ENCODE results near the gene GPATCH2. TPM values are rescaled to one million over a fixed set of nuclear protein-coding genes. Genes with fewer than 3 reads are reported as not detected.

Gene GPATCH2
- total RNA-seq, 2 experiments from 2014 or later = 9.2 to 9.5 TPM

DNA sequence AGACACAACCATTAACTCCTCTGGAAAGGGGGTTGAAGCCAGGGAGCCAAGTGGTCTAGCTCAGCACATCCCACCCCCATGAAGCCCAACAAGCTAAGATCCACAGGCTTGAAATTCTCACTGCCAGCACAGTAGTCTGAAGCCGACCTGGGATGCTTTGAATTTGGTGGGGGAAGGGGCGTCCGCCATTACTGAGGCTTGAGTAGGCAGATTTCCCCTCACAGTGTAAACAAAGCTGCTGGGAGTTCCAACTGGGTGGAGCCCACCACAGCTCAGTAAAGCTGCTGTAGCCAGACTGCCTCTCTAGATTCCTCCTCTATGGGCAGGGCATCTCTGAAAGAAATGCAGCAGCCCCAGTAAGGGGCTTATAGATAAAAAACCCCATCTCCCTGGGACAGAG, 193.5 kb downstream of the GPATCH2 start:
- POLR2A ChIA-PET = no interaction called here
- CTCF ChIA-PET = no interaction called here
- H3K9me3 Mint-ChIP-seq = peaks cover 8% of the 10 kb centered on the region
- no peak for DNase-seq
- no peak overlapping the region for H3K4me3 Mint-ChIP-seq
- H3K36me3 Mint-ChIP-seq (ENCODE audit: low read depth) = peaks cover 6% of the 10 kb centered on the region
- H3K4me1 Mint-ChIP-seq = no peaks in the 10 kb centered on the region
- H3K27ac Mint-ChIP-seq = no peak overlapping the region
- H3K27me3 Mint-ChIP-seq = no peaks in the 10 kb centered on the region

DNA sequence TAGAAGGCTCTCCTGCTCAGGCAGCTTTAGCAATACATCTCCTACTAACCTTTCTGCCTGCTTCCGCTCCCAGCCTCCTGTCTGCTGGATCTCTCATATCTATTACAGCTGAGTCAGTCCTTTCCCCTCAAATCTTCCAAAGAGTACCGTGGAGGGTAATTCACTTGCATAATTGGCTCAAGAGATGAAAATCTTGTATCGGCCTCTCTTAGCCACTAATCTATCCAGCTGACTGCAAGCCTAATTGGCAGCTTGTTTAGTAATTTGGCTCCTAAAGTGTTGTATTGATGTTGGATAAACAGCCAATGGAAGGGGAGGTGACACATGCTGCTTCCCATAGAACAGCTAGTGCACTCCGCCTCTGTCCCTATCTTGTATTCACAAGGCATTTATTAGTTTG, 195.7 kb downstream of the GPATCH2 start:
- Mint-ChIP-seq H3K27me3 (no peaks in the 10 kb centered on the region), H3K27ac (no peak overlapping the region), H3K36me3 (ENCODE audit: low read depth) (peaks cover 6% of the 10 kb centered on the region), H3K9me3 (peaks cover 8% of the 10 kb centered on the region), H3K4me1 (no peaks in the 10 kb centered on the region), H3K4me3 (no peak overlapping the region)
- ChIA-PET CTCF (no interaction called here), POLR2A (no interaction called here)
- DNase-seq = no peak

DNA sequence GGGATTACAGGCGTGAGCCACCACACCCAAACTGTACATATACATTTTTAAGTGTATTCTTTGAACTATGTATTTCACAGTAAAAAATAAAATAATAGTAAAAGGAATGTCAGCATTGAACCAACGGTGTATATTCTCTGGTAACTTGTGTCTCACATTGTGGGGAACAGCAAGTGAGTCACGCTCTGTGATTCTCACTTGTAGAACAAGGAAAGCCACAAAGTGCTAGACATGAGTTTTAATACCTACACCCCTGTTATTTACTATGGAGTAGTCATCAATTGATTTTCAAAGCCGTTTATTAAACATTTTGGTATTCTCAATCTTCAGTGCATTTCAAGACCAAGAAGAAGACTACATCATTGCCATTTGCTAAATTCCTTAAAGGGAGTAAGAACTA, 197.2 kb downstream of the GPATCH2 start:
- ChIA-PET CTCF (no interaction called here), POLR2A (no interaction called here)
- peaks cover 5% of the 10 kb centered on the region for H3K9me3 Mint-ChIP-seq
- no peaks in the 10 kb centered on the region for H3K27me3 Mint-ChIP-seq
- H3K4me3 Mint-ChIP-seq = no peak overlapping the region
- peaks cover 6% of the 10 kb centered on the region for H3K36me3 Mint-ChIP-seq (ENCODE audit: low read depth)
- no peak overlapping the region for H3K27ac Mint-ChIP-seq
- H3K4me1 Mint-ChIP-seq = no peaks in the 10 kb centered on the region
- DNase-seq = no peak

DNA sequence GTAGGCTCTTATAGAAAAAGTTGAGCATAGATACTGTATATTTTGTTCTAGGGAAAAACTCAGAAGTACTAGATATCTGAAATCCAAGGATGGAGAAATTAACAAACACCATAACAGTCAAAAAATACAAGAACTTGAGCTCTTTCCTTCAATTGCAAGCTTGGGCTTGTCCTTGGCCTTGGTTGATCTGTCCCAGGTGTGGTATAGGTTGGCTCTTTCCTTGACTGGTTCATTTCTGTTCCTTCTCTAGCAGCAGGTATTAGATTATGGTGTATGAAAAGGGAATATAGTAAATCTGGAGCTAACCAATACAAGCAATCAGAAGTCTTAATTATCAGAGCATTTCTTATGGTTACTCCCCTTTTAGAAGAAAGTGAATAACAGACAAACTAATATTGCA, 198.6 kb downstream of the GPATCH2 start:
- ChIA-PET POLR2A (no interaction called here), CTCF (no interaction called here)
- H3K27me3 Mint-ChIP-seq = no peaks in the 10 kb centered on the region
- H3K9me3 Mint-ChIP-seq = peaks cover 2% of the 10 kb centered on the region
- H3K4me3 Mint-ChIP-seq = no peak overlapping the region
- peak overlapping the region; percentile 38 for H3K27ac Mint-ChIP-seq
- no peak for DNase-seq
- H3K4me1 Mint-ChIP-seq = no peaks in the 10 kb centered on the region
- peaks cover 1% of the 10 kb centered on the region for H3K36me3 Mint-ChIP-seq (ENCODE audit: low read depth)

DNA sequence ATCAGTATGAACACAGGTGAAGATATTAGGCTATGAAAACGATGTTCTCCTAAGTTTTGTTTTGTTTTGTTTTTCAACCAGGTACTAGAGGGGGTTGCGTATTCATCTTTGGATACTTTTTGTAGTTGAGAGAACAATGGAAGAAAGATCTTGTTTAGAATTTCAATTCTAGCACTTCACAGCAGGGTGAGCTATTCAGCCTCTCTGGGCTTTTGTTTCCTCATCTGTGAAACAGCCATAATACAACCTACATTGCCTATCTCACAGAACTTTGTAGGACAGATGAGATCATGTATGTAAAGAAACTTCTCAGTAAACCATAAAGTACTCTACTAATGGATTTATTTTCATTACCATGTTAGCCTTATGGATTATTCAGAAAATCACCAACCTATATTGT, 199.5 kb downstream of the GPATCH2 start:
- ChIA-PET CTCF (no interaction called here), POLR2A (no interaction called here)
- no peak overlapping the region for H3K27ac Mint-ChIP-seq

DNA sequence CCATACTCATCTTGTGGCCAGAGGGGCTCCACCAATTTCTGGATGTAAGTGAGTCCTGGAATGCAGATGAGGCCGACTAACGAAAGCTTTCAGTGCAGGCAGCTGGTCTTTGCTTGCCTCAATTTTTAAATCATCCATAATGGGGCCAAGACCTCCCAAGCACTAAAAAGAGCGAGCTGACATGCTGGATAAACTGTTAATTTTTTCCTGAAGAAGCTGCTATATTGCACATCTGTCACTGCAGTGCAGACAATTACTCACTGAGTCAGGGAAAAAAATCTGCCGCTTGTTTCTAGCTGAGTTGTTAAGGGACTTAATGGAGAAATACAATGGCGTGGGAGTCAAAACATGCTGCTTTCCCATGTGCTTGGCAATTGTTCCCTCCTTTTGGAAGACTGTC, 205.5 kb downstream of the GPATCH2 start:
- Mint-ChIP-seq H3K9me3 (no peaks in the 10 kb centered on the region), H3K27ac (no peak overlapping the region), H3K27me3 (peaks cover 2% of the 10 kb centered on the region), H3K4me3 (no peak overlapping the region), H3K4me1 (no peaks in the 10 kb centered on the region), H3K36me3 (ENCODE audit: low read depth) (no peaks in the 10 kb centered on the region)
- CTCF ChIA-PET = no interaction called here
- POLR2A ChIA-PET = no interaction called here
- no peak for DNase-seq

More for the DNA sequence above, 199.5 kb downstream of the GPATCH2 start:
- H3K4me1 Mint-ChIP-seq = no peaks in the 10 kb centered on the region
- no peak overlapping the region for H3K4me3 Mint-ChIP-seq
- no peaks in the 10 kb centered on the region for H3K36me3 Mint-ChIP-seq (ENCODE audit: low read depth)
- no peak for DNase-seq
- H3K9me3 Mint-ChIP-seq = no peaks in the 10 kb centered on the region
- no peaks in the 10 kb centered on the region for H3K27me3 Mint-ChIP-seq

DNA sequence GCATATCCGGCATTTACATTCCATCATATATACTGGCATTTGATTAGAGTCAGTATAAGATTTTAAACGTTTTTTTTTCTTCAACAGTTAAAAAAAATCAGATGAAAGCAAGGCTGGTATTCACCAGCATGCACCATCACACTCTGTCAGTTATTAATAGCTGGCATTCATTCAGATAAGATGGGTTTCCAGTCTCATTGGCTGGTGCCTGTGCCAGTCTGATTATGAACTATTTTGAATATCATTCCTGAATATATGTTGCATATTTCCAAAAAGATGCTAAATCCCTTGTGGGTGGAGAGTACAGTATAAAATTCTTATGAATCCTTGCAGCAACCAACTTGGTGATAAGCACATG, 211.7 kb downstream of the GPATCH2 start:
- Mint-ChIP-seq H3K27me3 (peaks cover 2% of the 10 kb centered on the region), H3K4me3 (no peak overlapping the region), H3K9me3 (no peaks in the 10 kb centered on the region), H3K36me3 (ENCODE audit: low read depth) (no peaks in the 10 kb centered on the region), H3K4me1 (no peaks in the 10 kb centered on the region), H3K27ac (no peak overlapping the region)
- ChIA-PET CTCF (no interaction called here), POLR2A (no interaction called here)
- DNase-seq = no peak

DNA sequence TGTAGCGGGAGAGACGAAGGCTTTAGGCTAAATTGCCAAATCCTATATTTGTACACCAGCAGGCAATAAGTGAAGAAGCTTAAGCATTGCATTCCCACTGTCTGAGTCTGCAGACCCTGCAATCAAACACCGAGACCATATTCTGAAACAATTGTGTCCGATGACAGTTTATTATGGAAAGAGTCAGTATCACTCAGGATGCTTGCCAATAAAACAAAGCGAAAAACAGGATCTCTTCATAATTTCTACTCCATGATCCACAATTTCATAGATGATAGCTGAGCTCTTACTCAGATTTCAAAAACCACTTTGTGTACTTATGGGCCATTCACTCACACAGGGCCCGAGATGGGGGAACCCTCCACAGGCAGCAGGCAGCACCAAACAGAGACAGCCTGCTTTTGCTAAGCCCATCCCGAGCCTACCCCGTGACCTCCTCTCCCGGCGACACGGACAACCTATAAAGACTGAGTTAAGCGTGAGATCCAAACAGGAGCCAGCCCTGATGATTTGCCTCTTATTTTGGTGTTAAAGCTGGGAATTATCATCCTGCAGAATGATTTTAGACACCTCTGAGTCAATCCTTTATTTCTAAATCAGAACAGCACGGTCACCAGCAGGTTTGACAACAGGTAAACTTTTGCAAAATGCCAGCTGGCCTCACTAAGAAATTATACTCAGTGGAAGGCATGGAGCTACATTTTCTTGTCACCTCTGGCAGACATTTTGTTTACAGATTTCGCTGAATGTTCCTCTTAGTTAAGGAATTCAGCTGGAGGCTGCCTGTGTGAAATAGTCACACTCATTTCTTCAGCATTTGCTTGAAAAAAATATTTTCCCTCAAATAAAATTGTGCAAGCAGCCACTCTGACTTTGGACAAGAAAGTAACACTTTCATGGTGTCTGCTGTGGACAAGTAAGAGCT, 212.4 kb downstream of the GPATCH2 start:
- no peaks in the 10 kb centered on the region for H3K9me3 Mint-ChIP-seq
- no peak overlapping the region for H3K4me3 Mint-ChIP-seq
- CTCF ChIA-PET = no interaction called here

DNA sequence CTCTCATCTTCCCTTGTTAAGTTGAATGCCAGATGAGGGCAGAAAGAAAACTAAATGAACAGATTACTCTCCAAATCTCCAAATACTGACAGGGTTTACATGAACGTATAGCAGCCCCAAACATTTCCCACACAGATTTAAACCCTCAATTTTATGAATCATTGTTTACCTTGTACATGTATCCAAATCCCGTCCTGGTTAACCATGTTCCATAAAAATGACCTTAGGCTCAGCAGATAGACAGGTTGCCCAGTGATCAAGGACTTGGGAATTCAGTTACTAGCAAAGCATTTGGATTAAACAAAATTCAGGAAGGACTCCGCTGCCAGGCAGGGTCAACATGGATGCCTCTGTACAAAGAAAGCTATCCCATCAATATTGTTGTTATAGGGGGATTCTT, 213.5 kb downstream of the GPATCH2 start:
- ChIA-PET POLR2A (no interaction called here), CTCF (no interaction called here)
- no peaks in the 10 kb centered on the region for H3K4me1 Mint-ChIP-seq
- H3K9me3 Mint-ChIP-seq = no peaks in the 10 kb centered on the region
- no peak overlapping the region for H3K4me3 Mint-ChIP-seq
- no peak for DNase-seq
- H3K27me3 Mint-ChIP-seq = peaks cover under 1% of the 10 kb centered on the region
- H3K36me3 Mint-ChIP-seq (ENCODE audit: low read depth) = no peaks in the 10 kb centered on the region
- no peak overlapping the region for H3K27ac Mint-ChIP-seq

More for the DNA sequence above, 212.4 kb downstream of the GPATCH2 start:
- H3K27me3 Mint-ChIP-seq = peaks cover 2% of the 10 kb centered on the region
- no peak for DNase-seq
- no peak overlapping the region for H3K27ac Mint-ChIP-seq
- H3K4me1 Mint-ChIP-seq = no peaks in the 10 kb centered on the region
- POLR2A ChIA-PET = no interaction called here
- H3K36me3 Mint-ChIP-seq (ENCODE audit: low read depth) = no peaks in the 10 kb centered on the region

DNA sequence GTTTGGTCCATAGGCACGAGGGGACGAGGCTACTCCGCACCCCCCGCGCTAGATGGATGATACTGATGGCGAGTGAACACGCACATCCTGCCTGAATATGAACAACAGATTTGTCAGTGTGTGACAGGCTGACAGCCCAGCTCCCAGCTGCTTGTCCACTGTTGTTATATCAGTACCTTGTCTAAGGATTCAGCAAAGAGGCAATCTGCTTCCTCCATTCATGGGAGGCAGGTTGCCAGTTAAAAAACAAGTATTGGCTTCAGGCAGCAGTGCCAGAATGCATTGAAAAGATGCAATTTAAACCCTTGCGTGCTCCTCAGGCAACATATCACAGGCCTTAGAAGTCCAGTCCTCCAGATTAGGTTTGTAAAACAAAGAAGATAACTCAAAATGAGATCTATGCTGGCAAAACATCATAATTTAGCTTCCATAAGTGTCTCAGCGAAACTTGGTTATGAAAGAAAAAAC, 223.3 kb downstream of the GPATCH2 start:
- no peak overlapping the region for H3K27ac Mint-ChIP-seq
- no peaks in the 10 kb centered on the region for H3K36me3 Mint-ChIP-seq (ENCODE audit: low read depth)
- H3K27me3 Mint-ChIP-seq = no peaks in the 10 kb centered on the region
- DNase-seq = no peak
- no peak overlapping the region for H3K4me3 Mint-ChIP-seq
- ChIA-PET CTCF (interaction anchor here (0.6 kb wide), 1 partner anchor 152 kb away, joined by 5 read pairs; no protein-coding TSS in a partner anchor), POLR2A (no interaction called here)
- H3K4me1 Mint-ChIP-seq = no peaks in the 10 kb centered on the region
- no peaks in the 10 kb centered on the region for H3K9me3 Mint-ChIP-seq

DNA sequence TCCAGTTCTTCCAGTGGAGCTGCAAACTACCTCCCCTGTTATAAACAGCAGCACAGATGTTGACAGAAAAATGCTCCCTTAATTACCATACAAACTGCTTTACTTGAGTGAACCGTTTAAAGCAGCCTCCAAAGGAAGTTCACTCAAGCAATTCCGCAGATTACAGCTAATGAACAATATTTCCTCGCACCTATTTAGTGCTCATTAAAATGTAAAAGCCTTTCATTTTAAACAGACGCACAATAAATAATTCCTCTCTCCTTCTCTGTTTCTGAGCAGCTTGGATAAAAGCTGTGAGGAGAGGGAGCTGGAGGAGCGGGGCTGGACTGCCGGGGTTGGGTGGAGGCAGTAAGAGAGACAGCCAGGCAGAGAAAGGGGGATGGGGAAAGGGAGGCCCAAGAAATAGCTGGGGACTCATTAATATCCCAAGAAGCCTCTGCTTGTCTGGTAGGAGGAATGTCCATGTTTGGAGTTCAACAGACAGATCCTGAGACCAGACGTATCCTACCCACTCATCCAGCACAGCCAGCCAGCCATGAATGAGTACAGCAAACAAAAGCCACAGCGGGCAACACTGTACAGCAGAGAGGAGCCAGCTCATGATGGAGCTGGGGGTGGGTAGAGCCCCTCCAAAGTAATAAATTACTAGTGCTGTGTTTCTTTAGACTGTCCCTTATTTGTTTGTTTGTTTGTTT, 227.7 kb downstream of the GPATCH2 start:
- H3K27me3 Mint-ChIP-seq = no peaks in the 10 kb centered on the region
- DNase-seq = no peak
- no peaks in the 10 kb centered on the region for H3K36me3 Mint-ChIP-seq (ENCODE audit: low read depth)
- H3K27ac Mint-ChIP-seq = no peak overlapping the region
- no peaks in the 10 kb centered on the region for H3K9me3 Mint-ChIP-seq
- ChIA-PET POLR2A (no interaction called here), CTCF (interaction anchor here (1.2 kb wide), 1 partner anchor 9 kb away, joined by 3 read pairs; no protein-coding TSS in a partner anchor)
- H3K4me3 Mint-ChIP-seq = no peak overlapping the region
- no peaks in the 10 kb centered on the region for H3K4me1 Mint-ChIP-seq

DNA sequence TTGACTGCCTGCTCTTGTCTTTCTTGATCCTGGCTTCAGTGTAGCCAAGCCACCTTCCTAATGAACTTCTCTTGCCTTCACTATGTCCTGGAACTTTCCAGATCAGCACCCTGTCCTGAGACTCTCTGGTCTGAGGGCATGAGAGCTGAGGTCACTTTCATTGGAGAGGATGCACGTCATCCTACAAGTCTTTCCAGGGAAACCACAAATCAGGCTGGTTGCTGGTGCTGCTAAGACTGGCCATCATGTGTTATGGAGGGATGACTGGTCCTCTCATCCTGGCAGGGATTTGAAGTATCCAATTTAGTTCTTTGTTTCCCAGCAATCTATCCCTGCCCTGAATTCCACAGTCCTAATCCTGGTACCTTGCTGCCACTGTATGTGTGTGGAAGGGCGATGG, 228.6 kb downstream of the GPATCH2 start:
- no peak for DNase-seq
- ChIA-PET POLR2A (no interaction called here), CTCF (interaction anchor here (1.2 kb wide), 1 partner anchor 8 kb away, joined by 3 read pairs; no protein-coding TSS in a partner anchor)
- Mint-ChIP-seq H3K4me1 (no peaks in the 10 kb centered on the region), H3K27me3 (no peaks in the 10 kb centered on the region), H3K36me3 (ENCODE audit: low read depth) (no peaks in the 10 kb centered on the region), H3K9me3 (no peaks in the 10 kb centered on the region), H3K27ac (no peak overlapping the region), H3K4me3 (no peak overlapping the region)

DNA sequence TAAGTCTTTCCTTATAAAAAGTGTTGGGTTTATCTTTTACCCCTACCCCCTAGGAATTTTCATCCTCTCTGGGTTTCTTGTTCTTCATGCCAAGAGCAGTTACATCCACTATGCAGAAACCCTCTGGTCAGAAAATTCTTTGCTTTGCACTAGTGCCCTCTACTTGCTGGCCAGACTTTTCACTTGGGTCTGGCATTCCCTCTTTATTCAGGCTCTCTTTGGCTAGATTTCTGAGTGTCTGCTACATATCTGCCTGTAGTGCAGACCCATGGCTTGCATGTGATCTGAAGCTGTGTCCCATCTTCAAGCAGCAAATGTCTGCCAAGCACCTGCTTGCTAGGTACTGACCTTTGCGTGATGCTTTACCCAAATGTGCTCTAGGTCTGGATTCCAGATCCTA, 237.0 kb downstream of the GPATCH2 start:
- Mint-ChIP-seq H3K36me3 (ENCODE audit: low read depth) (no peaks in the 10 kb centered on the region), H3K27ac (no peak overlapping the region), H3K4me1 (no peaks in the 10 kb centered on the region), H3K9me3 (no peaks in the 10 kb centered on the region), H3K27me3 (no peaks in the 10 kb centered on the region), H3K4me3 (no peak overlapping the region)
- CTCF ChIA-PET = interaction anchor here (1.0 kb wide), 1 partner anchor 9 kb away, joined by 3 read pairs; no protein-coding TSS in a partner anchor
- no peak for DNase-seq
- POLR2A ChIA-PET = no interaction called here

Measured in activated CD4-positive, alpha-beta T cell treated with anti-CD3 and anti-CD28 coated beads, Interleukin-2, amount 10 ng/mL, durations not matched to agents 7 days and 5 days (primary cell).